HG02840 (cell line): ENCODE data around the gene SORBS1.

Experiments used
- ATAC-seq: cut with Tn5 transposase; IDR thresholded peaks from one replicate; pipeline ENCODE4 v1.9.1; 2021; ENCODE audit warnings: mild to moderate bottlenecking, moderate library complexity, moderate number of reproducible peaks; ENCODE audit not compliant: unreplicated experiment, low FRiP score

Gene SORBS1

DNA sequence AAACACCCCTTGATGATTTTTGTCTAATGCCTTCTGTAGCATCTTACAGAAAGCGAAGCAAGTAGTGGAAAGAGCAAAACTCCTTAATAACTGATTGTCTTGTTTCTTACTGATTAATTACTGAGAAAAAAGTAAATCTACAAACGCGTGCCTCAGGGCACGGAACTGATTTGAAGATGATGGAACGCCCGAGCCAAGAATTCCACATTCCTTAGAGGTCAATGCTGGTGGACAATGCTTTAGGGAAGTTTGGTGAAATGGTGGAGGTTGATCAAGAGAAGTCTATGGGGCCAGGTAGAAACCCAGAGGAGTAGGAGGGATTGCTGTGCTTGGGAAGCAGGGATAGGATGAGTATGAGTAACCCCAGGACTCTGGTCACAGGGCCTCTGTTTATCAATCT, 5.0 kb upstream of the SORBS1 start:
- ATAC-seq = no peak

DNA sequence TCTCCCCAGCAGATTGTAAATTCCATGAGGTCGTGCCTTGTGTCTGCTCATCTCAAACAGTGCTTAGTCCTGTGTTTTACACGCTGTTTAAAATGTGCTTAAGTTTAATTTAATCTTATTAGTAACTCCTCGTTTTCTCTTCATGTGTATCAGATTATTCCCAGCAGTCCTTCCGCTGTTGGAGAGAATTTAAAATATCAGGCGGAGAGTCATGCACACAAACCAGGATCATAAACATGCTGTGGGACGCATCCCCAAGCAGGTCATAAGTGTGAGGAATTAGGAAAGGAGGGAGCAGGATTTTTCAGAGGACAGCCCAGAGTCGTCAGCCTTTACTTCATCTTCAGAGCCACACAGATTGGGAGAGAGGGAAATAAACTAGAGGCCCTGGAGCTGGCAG, 4.2 kb upstream of the SORBS1 start:
- ATAC-seq = no peak

GRCh38 chr10:95564291-95564690, 3.1 kb upstream of the SORBS1 start:
- ATAC-seq = no peak

DNA sequence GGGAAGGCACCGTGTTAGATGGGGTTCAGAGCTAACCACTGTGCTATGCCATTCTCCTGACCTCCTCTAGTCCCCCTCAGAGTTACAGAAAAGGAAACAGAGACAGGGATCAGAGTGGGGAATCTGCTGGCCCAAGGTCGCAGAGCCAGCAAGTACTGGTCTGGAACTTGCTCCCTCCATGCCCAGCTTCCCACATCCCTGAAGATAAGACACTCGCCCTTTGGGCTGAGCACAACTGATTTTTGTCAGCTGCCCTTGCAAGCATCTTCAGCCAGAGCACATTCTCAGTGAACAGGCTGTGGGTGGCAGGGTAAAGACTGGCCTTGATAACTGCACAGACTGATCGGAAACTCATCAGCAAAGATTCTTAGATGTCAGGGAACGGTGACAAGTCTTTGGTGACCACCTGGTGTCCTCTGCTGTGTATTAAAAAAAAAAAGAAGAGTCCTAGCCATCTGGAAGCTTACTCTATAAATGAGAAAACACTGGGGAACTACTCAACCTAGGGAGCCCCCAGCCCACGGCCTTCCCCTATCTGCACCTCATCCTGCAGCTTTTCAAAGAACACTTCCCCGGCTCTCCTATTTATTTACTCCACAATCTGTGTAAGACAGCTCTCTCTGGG, 1.3 kb upstream of the SORBS1 start:
- no peak for ATAC-seq

DNA sequence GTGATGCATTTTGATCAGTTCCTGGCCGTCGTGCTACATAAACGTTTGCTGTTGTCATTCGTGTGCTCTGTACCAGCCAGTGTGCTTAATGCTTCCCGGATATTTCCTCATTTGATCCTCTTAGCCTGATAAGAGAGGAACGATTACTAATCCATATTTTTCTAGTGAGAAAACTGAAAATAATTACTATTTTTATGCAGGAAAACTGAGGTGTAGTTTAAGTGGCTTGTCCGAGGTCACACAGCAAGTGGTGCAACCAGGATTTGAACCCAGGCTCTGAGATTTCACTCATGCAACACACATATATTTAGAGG, 650 bp upstream of the SORBS1 start:
- no peak for ATAC-seq

- ATAC-seq = no peak
Observed at GRCh38 chr10:95560278-95561176, 644 bp downstream of the SORBS1 start.

DNA sequence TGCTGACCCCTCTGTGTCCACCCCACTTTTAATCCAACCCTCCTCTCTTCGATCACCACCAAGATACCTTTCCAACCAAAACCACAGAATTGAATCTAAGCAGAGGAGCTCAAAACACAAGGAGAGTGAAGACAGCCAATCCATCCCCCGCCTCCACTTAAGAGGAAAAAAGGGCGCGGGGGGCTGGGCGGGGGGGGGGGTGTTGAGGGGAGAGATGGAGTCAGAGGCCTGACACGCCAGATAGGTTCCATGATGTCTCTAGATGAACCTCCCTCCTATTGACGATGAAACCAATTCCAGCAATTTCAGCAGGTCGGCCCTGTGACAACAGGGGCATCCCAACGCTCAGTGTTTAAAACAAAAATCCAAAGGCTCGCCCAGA, 1.3 kb downstream of the SORBS1 start:
- no peak for ATAC-seq

- ATAC-seq = no peak
Observed at GRCh38 chr10:95559471-95559870, 1.7 kb downstream of the SORBS1 start.

DNA sequence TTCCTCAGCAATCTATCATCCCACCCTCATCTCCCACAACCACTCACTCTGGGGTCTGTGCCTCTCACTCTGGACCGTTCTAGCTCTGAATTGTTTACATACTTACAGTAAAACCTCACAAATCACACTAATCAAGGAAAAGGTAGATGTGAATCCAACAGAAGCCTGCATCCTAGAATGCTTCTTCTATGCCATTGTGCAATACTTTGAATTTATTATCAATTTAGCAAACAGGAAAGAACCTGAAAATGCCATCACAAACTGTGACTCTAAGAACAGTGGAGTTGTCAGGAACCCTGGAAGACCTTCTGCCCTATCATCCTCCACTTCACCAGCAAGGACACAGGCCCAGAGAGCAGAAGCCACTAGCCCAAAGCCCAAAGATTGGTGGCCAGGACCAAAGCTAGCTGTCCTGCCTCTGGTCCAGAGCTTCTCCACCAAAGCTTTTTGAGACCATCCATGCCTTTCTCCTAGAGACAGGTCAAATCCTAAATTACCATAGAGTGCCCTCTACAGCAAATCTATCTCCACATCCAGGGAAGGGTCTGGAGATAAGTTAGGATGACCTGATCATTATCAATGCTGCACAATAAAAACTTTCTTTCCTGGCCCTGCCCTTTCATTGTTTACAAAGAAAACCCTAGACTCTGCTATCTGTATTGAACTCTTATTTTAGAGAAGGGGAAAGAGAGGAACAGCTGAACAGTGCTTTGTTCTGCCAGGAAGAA, 2.4 kb downstream of the SORBS1 start:
- ATAC-seq = no peak

- no peak for ATAC-seq
Observed at GRCh38 chr10:95556994-95557767, 4.0 kb downstream of the SORBS1 start.

GRCh38 chr10:95553674-95554073, 7.5 kb downstream of the SORBS1 start:
- no peak for ATAC-seq

GRCh38 chr10:95552679-95553342, 8.4 kb downstream of the SORBS1 start:
- no peak for ATAC-seq

DNA sequence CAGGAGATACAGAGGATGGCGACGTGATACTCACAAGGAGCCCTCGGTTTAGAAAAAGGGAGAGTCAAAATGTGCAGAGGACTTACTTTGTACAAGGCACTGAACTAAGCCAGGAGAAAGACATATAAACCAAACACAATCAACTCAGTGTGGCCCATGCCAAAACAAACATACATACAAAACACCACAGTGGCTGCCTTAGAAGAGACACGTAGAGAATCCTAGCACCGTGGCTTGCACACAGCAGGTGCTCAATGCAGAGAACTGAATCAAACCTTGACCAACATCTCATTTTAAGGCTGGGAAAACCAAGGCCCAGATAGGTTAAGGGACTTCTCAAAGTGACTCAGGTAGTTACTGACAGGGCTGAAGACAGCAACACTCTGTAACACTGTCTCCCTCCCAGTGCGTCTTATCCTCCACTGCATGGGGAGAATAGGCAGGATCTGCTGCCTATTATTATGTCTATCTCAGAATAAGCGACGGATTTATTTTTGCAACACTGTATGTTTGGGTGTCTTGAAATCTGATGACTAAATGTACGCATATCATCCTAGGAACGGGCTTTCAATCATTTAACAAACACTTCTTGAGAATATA, 11.0 kb downstream of the SORBS1 start:
- no peak for ATAC-seq

GRCh38 chr10:95547791-95548435, 13.3 kb downstream of the SORBS1 start:
- ATAC-seq = no peak

GRCh38 chr10:95547197-95547596, 14.0 kb downstream of the SORBS1 start:
- ATAC-seq = no peak

GRCh38 chr10:95545981-95546380, 15.2 kb downstream of the SORBS1 start:
- no peak for ATAC-seq

DNA sequence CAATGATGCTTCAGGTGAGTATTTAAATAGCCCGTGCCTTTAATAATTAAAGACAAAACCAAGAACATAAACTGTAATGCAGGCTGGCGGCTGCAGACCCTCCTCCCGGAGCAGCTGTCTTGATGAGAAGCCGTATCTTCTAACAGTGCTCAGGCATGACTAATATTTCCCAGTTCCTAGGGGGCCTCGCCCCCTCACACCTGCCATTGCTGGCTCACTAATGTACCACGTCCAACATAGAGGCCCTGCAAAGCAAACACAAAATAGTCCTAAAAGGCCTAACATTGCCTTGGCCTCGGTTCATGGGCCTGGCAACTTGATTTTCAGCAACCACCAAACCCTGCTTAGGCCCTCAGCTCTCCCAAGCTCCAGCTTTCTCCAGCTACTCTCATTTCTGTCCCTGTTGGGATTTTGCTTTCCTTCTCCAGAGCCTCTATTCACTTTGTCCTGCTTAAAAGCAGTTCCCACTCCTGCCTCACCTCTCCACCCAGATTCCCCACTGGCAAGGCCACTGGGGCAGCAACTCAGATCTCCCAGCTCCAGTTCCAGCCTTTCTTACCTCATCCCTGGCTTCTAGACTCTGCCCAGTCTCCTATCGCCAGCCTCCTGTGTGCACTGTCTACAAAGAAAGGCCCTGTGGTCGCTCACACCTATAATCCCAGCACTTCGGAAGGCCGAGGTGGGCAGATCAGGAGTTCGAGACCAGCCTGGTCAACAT, 16.2 kb downstream of the SORBS1 start:
- no peak for ATAC-seq

DNA sequence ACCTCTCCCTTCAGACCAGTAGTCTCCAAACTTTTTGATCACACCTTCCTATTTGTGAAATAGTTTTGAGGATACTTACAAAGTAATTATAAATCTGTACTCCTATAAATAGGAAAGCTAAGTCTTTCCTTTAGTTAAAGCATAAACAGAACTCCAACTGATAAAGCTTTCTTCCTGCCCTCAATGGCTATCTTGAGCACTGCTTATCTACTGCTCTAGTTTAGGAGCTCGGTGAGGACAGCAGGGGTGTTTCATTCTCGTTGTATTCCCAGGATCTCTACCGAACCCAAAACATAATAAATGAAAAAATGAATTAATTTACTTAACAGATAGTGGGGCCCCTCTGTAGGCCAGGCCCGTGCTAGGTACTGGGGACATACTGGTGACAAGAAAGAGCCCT, 17.7 kb downstream of the SORBS1 start:
- no peak for ATAC-seq

- ATAC-seq = no peak
Observed at GRCh38 chr10:95542761-95543160, 18.4 kb downstream of the SORBS1 start.
